ENCODE measurements around the gene ADAM33. TPM values are rescaled to one million over a fixed set of nuclear protein-coding genes. Genes with fewer than 3 reads are reported as not detected.

ADAM33 gene
- total RNA-seq, 1 donor from 2014 or later, result 12.6 TPM

DNA sequence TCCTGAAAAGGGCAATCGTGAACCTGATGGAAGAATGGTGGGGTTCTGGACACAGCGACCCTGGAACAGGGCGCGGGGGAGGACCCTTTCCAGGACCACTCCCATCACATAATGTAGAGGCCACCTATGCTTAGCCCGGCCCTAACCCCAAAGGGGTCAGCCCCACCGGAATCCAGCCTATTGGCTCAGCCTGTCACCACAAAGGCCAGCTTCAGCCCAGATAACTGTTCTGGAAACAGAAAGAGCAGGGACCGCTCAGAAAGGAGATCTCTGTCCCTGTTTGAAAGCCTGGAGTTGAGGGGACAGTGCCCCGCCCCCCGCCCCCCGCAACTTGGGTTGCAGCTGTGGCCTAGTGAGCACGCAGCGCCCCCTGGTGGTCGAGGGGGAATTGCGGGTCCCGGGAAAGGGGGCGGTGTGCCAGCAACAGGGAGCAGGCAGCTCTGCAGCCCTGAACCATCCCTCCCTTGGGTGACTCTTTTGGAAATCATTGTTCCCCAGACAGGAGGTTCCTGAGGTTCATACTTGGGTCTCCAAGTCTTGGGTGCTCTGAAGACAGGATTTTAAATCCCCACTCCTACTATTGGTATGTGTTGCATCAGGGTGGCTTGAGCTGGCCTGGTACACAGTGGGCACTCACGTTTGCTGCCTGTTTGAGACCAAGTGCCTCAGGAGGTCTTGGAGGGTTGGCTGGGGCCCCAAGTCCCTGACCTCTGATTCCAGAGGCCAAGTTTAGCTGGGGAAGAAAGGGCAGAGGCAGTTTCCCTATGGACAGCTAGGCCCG is 29.1 kb upstream of the ADAM33 start:
- ATAC-seq (ENCODE audit: poor library complexity) (peak; percentile 59), DNase-seq (peak; percentile 91)
- intact Hi-C loops (cut with DNase I), result loop anchor here (2.0 kb wide), 1 partner anchor 34 kb away; no protein-coding TSS in a partner anchor

DNA sequence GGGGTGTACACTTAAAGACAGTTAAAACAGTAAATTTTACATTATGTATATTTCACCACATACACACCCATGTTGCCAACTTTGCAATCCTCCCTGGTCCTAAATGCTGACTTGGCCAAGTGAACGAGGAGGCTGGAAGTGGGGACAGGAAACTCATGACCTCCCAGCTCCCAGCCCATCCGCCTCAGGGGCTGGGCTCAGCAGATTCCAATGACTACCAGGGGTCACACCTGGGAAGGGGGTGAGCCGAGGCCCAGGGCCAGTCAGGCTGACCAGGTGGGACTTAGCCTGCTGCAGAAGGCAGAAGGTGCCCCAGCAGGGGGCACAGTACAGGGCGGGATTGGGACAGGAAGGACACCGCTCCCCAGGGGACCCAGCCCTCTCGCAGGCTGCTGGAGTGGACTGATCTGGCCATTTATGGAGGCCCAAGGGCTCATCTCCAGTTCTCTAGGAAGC is 28.2 kb upstream of the ADAM33 start:
- intact Hi-C loops (cut with DNase I), result loop anchor here (2.0 kb wide), 1 partner anchor 33 kb away; no protein-coding TSS in a partner anchor
- ATAC-seq (ENCODE audit: poor library complexity) (peak; percentile 29), DNase-seq (peak; percentile 62)

DNA sequence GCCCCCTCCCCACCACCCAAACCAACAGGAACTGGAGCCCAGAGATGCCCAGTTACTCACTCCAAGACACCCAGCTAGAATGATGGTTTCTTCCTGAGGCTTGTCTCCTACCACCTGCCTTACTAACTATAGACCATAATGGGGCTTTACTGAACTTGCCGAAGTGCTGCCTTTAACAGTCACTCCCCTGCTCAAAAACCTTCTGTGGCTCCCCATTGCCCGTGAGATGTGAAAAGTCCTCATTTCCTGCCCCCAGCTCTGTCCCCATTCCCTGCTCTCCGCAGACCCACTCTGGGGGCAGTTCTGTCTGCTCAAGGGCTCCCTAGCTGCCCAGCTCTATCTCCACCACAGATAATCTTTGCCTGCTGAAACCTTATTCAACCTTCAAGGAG is 25.7 kb upstream of the ADAM33 start:
- ATAC-seq (ENCODE audit: poor library complexity), result no peak
- DNase-seq, result no peak
- intact Hi-C loops (cut with DNase I), result no loop called here

DNA sequence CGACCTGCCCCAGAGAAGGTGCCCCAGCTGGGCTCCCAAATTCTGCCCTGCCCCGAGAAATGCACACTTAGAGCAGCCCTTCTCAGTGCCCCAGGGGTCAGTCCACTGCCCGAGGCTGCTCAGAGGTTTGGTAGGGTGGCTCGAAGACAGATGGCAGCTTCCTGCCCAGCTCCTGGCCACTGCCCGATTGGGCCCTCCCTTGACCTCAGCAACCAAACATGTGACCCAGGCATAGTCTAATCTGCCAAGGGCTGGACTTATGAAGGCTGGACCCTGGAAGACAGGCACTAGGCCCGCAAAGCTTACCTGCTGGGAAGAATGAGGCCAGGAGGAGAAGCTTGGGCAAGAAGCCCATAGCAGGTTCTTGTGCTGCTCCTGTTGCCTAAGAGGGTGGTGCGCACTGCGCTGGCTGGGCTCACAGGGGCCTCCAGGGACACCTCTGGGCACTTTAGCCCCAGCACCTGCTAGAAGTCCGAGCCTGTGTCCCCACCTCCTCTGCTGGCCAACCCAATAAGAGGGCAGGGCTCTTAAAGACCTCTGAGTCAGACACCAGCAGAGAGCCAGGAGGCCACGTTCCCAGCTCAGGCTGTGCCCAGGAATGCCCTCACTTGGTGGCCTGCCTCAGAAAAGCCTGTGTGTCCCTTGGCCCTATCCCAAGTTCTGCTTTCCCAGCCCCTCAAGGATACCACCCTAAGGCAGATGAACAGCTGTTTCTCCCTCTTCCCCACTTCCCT is 25.1 kb upstream of the ADAM33 start:
- ATAC-seq (ENCODE audit: poor library complexity) (peak; percentile 46), DNase-seq (no peak)
- intact Hi-C loops (cut with DNase I), result no loop called here

DNA sequence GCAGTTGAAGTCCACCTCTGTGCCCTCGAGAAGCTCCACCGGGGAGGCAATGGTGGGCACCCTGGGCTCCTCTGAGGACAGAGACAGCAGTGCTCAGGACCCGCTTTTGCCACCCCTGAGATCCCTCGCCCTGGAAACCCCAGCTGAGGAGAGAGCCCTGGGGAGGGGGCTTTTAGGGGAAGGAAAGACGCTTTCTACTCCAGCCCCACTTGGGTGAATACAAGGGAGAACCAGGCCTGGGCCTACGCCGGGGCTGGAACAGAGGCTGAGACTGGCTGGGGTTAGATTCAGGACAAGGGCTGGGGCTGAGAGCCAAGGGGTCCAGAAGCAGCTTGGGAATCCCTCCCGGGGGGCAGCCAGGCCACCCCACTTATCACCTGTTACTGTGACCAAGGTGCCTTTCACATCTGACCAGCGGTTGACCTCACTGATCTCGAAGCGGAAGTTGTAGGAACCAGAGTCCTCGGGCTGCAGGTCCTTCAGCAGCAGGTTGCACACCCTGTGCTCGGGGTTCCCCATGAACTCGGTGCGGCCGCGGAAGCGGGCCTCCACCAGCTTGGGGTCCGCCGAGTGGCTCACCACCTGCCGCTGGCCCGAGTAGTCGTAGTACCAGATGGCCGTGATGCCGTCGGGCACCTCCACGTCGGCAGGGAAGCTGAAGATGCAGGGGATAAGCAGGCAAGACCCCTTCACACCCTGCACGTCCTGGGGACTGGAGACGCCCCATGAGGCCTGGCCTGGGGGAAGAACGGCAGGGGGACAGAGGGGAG is 24.3 kb upstream of the ADAM33 start:
- DNase-seq, result no peak
- intact Hi-C loops (cut with DNase I), result no loop called here
- ATAC-seq (ENCODE audit: poor library complexity), result no peak

DNA sequence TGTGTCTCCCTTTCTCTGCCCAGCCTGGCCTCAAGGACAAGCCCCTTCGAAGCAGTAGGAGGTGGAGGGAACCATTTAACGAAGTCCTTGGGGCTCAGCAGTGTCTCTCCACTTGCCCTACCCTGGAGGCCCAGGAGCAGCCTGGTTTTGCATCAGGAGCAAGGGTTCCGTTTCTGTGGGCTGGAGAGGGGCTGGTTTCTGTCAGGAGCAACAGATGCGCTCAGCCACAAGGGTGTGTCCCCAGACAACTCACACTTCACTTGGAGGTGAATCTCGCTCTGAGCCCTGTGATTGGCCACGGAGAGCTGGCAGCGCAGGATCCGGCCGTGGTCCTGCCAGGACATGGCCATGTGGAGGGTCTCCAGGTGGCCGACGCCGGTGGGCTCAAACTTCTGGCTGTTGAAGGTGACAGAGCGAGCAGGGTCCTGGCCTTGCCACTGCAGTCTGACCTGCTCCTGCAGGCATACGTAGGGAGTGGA is 23.7 kb upstream of the ADAM33 start:
- ATAC-seq (ENCODE audit: poor library complexity), result no peak
- no peak for DNase-seq
- intact Hi-C loops (cut with DNase I), result no loop called here

DNA sequence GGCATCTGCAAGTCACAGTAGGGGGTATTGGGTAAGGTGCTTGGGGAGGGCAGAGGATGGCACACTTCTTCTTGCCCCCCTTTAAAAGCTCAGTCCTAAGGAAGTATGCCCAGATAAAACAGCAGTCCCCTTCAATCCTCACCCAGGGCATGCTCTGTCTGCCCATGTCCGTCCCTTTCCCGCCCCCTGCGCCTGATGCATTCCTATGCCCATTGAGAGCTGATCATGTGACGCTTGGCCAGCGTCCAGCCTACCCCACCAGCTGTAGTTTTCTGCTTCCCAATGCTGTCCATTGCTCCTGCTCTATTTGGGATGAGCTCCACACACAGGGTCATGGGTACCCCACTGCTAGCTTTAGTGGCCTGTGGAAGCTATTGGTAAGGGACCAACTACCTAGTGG is 22.3 kb upstream of the ADAM33 start:
- ATAC-seq (ENCODE audit: poor library complexity) (no peak), DNase-seq (no peak)
- intact Hi-C loops (cut with DNase I), result no loop called here

DNA sequence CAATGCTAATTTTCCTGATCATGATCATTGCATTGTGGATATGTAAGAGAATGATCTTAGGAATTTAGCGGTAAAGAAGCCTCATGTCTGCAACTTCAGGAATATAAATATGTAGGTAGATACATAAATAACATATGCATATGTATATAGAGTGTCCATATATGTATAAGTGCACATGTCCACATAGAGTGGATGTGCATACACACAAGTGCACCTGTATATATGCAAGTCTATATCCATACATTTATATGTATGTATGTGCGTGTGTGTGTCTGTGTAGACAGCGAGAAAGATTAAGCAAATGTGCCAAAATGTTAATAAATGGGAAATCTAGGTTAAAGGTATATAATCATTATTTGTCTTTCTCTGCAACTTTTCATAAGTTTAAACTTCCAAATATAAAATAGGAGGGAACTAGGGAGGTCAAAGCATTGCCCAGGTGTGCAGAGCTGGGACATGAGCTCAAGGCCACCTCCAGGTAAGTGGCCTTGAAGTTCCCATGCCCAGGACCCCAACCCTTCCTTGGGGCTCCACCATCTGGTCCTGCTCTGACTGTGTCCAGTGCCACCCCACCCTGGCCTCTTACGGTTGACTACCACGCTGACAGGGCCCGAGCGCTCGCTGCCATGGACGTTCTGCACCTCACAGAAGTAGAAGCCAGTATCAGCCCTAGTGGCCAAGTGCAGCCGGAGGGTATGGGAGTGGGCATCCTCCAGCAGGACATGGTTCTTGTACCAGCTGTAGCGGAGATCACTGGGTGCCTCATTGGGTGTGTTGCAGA is 21.0 kb upstream of the ADAM33 start:
- no peak for DNase-seq
- intact Hi-C loops (cut with DNase I), result no loop called here
- no peak for ATAC-seq (ENCODE audit: poor library complexity)

DNA sequence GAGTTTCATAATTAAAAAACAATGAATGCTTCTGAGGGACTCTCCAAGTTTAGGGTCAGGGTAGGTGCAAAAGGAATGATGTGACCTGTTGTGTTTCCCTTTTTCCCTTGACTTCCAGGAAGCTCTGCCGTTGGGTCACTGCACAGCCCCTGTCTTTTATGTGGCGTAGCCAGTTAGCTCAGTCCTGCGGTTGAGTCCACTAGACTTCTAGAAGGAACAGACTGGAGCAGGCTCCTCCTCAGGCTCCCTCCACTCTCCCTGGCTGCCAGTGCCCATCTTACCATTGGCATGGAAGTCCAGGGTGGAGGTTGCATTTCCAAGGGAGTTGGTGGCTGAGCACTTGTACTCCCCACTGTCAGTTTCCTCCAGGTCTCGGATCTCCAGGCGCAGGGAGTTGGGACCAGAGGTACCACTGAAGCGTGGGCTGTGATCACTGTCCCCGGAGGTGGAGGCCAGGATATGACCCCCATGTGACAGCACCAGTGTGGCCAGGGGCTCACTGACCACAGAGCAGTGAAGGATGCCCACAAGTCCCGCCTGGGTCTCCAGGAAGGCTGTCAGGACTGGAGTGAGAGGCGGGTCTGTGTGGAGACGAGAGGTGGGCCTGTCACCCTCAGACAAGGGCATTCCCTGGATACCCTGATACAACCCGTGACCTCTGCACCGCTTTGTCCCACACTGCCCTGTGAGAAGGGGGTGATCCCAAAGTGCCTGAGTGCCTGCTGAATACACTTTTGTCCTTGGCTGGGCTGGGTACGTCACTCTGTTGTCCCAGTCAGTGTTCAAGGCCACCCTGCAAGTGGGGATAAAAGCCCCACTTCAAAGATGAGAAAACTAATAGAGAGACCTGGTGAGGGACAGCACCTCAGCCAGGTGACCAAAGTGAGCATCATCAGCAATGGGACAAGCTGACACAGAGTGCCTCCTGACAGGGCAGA is 19.5 kb upstream of the ADAM33 start:
- intact Hi-C loops (cut with DNase I), result no loop called here
- DNase-seq (no peak), ATAC-seq (ENCODE audit: poor library complexity) (no peak)

DNA sequence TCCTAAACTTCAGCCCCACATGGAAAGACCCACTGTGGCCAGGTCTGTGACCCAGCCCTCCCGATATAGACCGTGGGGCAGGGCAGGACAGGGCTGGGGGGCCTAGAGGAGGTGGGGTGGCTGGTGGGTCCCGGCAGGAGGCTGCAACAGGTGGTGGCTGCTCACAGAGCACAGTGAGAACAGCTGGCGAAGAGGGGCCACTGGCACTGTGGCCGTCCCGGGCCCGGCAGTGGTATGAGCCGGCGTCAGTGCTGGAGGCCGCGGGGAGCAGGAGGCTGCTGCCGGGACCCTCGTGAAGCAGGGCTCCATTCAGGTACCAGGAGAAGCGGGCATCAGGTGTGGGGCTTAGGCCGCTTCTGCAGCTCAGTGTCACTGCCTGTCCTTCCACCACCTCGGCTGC is 17.2 kb upstream of the ADAM33 start:
- DNase-seq (no peak), ATAC-seq (ENCODE audit: poor library complexity) (no peak)
- intact Hi-C loops (cut with DNase I), result no loop called here

DNA sequence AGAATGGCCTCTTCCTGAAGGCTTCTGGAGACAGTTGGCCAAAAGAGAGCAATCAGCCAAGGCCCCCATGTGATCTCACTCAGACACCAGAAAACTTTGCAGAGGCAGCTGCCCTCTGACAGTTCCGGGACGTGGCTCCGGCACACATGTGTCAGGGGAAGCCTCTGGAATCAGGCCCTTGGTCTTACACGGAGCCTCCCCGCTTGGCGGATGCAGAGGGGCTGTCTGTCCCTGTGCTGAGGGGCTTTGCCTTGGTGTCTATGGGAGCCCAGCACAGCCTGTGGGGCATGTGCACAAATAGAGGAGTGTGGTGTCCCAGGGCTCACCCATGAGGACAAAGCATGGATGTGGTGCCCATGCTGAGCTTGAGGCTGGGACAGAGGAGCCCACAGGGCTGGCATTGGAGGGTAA is 16.8 kb upstream of the ADAM33 start:
- intact Hi-C loops (cut with DNase I), result no loop called here
- no peak for DNase-seq
- ATAC-seq (ENCODE audit: poor library complexity), result no peak

DNA sequence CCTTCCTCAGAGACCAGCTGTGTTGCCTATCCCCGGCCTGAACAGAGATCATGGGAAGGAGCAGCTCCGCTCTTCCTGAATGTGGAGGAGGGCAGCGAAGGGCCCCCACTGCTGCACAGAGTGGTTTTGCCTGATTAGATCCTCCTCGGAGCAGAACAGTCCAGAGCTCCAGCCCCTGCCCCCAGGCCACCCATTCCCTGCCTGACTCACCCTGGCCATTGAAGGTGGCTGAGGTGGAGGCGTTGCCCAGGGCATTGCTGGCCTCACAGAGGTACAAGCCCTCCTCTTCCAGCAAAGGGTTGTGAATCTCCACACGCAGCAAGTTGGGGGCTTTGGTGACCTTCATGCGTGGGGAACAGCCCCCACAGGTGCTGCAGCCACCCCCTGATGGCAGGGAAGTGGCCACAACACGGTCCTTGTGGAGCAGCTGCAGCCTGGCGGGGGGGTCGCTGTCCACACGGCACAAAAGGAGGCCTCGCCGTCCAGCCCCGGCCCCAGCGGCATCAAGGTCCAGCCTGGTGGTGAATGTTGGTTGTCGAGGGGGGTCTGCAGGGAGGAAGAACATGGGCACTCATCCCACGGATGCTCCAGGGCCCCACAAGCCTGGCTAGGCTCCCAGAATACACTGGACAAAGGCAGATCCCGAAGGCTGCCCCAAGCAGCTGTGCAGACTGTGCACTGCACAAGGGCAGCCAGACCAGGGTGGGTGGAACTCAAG is 15.9 kb upstream of the ADAM33 start:
- ATAC-seq (ENCODE audit: poor library complexity) (no peak), DNase-seq (no peak)
- intact Hi-C loops (cut with DNase I), result no loop called here

DNA sequence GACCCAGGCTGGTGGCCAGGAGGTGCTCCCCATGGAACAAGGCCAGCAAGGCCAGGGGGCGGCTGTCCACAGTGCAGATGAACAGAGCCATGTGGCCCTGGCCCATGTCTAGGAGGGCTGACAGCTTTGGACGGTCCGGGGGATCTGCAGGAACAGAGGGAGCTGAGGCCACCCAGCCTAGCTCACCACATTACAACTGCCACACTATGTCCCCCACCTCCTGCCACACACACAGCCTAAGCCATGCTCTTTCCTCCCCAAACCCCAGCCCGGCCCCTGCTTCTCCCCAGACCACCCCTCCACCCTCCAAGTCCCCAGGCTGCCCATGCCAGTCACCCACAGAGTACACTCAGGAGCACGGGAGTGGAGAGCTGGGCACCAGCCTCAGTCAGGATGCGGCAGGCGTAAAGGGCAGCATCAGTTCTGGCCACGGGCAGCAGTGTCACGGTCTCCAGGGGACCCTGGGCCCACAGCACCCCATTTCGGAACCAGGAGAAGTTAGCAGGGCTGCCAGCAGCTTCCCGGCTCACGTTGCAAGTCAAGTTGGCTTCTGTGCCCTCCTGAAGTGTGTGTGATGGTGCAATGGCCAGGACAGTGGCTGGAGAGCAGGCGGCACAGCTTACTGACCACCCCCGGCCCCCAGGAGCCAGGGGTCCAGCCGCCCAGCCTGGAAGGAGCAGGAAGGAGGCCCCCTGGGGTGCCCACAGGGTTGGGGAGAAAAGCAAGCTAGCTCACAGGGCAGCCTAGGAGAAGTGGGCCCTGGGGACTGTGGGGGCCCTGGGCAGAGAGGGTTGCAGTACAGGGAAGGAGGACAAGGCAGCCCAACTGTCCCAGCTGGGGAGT is 15.2 kb upstream of the ADAM33 start:
- ATAC-seq (ENCODE audit: poor library complexity) (no peak), DNase-seq (no peak)
- intact Hi-C loops (cut with DNase I), result no loop called here

DNA sequence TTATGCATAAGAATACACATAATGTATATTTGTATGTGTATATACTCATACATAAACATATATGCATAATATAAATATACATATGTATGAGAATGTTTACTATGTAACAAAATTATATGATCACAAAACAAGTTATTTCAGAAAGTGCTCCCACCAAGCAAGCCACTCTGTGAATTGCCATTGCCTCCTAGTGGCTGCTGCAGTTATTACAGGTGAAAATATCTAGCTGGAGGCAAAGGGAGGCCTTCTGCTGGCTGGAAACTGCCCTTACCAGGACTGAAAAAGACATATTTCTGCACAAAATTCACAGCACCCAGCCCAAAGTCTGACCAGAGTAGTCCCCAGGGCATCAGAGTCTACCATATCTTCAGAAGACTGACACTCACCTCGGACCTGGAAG is 14.4 kb upstream of the ADAM33 start:
- DNase-seq, result no peak
- ATAC-seq (ENCODE audit: poor library complexity), result no peak
- intact Hi-C loops (cut with DNase I), result no loop called here

DNA sequence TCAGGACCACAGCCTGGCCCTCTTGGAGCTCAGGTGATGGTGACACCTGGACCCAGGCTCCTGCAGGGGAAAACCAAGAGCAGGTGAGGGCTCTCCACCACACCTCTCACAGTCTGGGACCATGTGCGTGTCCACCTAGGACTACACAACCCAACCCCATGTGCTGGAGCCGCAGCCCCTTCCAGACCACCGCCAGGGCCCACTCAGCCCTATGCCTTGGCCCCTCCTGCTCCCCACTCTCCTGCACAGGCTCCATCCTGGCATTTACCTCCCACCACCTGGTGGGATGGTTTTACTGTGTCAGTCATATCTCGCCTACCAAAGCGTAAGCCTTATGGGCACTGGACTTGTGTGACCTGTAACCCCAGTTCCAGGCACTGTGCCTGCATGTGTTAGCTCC is 13.1 kb upstream of the ADAM33 start:
- DNase-seq, result no peak
- ATAC-seq (ENCODE audit: poor library complexity), result no peak

DNA sequence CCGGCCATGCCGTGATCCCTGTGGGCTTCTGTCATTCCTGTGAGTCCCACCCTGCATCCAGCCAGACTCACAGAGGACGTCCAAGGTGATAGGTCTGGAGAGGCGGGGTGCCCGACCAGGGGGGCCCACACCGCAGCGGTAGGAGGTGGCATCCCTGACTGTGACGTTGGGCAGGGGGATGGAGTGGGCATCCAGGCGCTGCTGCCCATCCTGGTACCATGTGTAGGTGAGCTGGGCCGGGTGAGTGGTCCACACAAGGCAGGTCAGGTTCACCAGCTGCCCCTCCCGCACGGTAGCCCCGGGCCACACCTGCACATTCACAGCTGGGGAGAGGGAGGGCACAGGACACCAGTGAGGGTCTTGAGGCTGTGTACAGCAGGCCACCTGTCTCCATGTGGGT is 11.6 kb upstream of the ADAM33 start:
- DNase-seq (no peak), ATAC-seq (ENCODE audit: poor library complexity) (no peak)
- intact Hi-C loops (cut with DNase I), result no loop called here

More for the DNA sequence above, 13.1 kb upstream of the ADAM33 start:
- intact Hi-C loops (cut with DNase I), result no loop called here
